GM21367 (cell line): ENCODE data around the gene TUT4.

Experiments used
- ATAC-seq: cut with Tn5 transposase; IDR thresholded peaks from one replicate; pipeline ENCODE4 v1.9.1; 2021; ENCODE audit not compliant: unreplicated experiment

The TUT4 gene

GRCh38 chr1:52476943-52477342 lies 75.9 kb downstream of the TUT4 start:
- no peak for ATAC-seq

GRCh38 chr1:52474807-52475206 lies 78.1 kb downstream of the TUT4 start:
- no peak for ATAC-seq

GRCh38 chr1:52473039-52473438 lies 79.9 kb downstream of the TUT4 start:
- no peak for ATAC-seq

GRCh38 chr1:52472384-52472783 lies 80.5 kb downstream of the TUT4 start:
- no peak for ATAC-seq

- no peak for ATAC-seq
Measured at GRCh38 chr1:52469108-52469507, 83.8 kb downstream of the TUT4 start.

- ATAC-seq = no peak
Measured at GRCh38 chr1:52463891-52464290, 89.0 kb downstream of the TUT4 start.

- no peak for ATAC-seq
Measured at GRCh38 chr1:52461821-52462220, 91.1 kb downstream of the TUT4 start.

- ATAC-seq = no peak
Measured at GRCh38 chr1:52460694-52461093, 92.2 kb downstream of the TUT4 start.

GRCh38 chr1:52455686-52456085 lies 97.2 kb downstream of the TUT4 start:
- no peak for ATAC-seq

GRCh38 chr1:52454779-52455178 lies 98.1 kb downstream of the TUT4 start:
- ATAC-seq = no peak

GRCh38 chr1:52454127-52454526 lies 98.8 kb downstream of the TUT4 start:
- ATAC-seq = no peak

- ATAC-seq = no peak
Measured at GRCh38 chr1:52444463-52444862, 108.4 kb downstream of the TUT4 start.

- ATAC-seq = no peak
Measured at GRCh38 chr1:52439976-52440375, 112.9 kb downstream of the TUT4 start.

GRCh38 chr1:52436817-52437216 lies 116.1 kb downstream of the TUT4 start:
- ATAC-seq = no peak

GRCh38 chr1:52435650-52436049 lies 117.2 kb downstream of the TUT4 start:
- no peak for ATAC-seq

GRCh38 chr1:52435211-52435610 lies 117.7 kb downstream of the TUT4 start:
- no peak for ATAC-seq

GRCh38 chr1:52432807-52433206 lies 120.1 kb downstream of the TUT4 start:
- no peak for ATAC-seq

GRCh38 chr1:52427152-52427551 lies 125.7 kb downstream of the TUT4 start:
- ATAC-seq = no peak

GRCh38 chr1:52426371-52426770 lies 126.5 kb downstream of the TUT4 start:
- ATAC-seq = no peak

GRCh38 chr1:52424813-52425212 lies 128.1 kb downstream of the TUT4 start:
- ATAC-seq = no peak

GRCh38 chr1:52424231-52424636 lies 128.7 kb downstream of the TUT4 start:
- ATAC-seq = no peak

- no peak for ATAC-seq
Measured at GRCh38 chr1:52423771-52424170, 129.1 kb downstream of the TUT4 start.

- no peak for ATAC-seq
Measured at GRCh38 chr1:52423055-52423454, 129.8 kb downstream of the TUT4 start.

GRCh38 chr1:52420713-52421112 lies 132.2 kb downstream of the TUT4 start:
- no peak for ATAC-seq
